GM12801 (cell line): ENCODE data around the gene CMSS1.

Source experiments
- CTCF ChIP-seq: IDR thresholded peaks from one replicate; pipeline ENCODE4 v1.5.1; 2011; ENCODE audit warnings: control low read depth; ENCODE audit not compliant: insufficient read length; ENCODE audit errors: extremely low read depth

The CMSS1 gene

DNA sequence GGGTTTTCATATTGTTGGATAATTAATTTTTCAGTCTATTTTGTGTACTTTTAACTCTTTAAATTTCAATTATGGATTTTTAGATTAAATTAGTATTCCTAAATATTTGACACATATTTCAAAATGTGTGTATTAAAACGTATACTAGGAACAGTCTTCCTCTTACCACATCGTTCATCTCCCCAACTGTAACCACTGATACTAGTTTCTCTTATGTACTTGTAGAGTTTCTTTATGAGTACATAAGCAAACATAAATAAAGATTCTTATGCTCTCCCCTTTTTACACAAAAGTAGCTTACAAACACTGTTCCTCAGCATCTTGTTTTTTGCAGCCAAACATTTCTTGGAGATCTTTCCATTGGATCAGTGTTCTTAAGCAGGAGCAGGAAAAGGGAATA, 45.9 kb downstream of the CMSS1 start:
- TF ChIP-seq CTCF = no peak

DNA sequence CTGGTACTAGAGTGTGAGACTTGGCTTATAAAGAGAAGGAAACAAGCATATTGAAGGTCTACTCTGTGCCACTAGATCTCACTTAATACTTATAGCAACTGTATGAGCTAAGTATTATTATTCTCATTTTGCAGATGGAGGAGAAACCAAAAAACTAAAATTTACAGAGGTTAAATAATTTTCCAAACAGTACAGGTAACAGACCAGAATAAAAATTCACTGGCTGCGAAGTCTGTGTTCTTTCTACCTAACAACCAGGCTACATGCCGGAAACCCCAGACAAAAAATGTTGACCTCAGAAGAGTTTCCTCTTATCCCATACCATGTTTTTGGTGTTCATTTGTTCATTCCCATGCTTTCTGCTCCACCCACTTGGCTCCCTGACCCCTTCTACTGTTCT, 46.6 kb downstream of the CMSS1 start:
- no peak for TF ChIP-seq CTCF

DNA sequence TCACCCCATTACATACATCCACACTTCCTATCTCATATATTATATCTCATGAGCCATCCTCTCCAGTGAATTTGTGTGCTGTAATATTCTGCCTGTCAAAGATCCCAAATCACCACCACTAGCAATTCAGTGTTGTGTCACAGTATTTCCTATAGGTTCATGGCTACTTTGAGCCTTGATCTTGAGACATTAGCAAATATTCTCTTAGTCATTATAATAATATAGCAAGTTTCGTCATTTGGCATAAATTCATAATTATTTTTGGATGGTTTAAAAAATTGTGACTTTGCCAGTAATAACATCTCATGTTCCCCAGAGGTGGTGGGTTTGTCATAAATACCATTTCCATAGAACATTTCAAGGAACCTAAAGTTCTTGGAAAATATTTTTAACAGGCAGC, 47.7 kb downstream of the CMSS1 start:
- TF ChIP-seq CTCF = no peak

- no peak for TF ChIP-seq CTCF
These were observed 48.6 kb downstream of the CMSS1 start for GRCh38 chr3:99866261-99866761.

DNA sequence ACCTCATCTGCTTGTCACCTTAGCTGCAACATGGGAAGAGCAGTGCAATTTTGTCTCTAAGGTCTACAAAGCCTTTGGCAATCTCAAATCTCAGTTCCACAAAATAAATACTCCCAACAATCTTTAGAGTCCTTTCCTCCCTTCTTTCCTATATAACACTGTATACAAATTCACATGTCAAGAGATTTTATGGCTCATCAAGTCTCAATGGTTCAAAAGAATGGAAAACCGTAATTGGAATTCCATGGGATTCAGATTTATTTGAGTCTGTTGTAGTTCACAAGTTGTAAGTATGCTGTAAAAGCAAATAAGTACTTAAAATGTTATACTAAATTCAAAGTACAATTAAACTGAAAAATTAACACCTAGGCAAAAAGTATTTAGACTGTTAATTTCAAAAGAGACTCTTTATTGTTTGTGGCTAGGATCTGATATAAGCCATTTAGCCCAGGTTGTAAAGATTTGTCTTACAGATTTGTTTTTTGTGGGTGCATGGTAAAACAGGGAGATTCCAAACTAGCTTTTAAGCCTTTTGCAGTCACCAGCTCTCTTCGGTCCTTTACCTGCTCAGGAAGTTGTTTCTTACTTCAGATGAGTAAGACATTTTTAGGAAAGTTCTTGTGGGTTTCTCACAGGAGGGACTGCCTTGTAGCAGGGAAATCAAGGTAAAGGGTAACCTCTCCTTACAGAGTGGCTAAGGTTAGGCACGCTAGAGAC, 50.1 kb downstream of the CMSS1 start:
- no peak for TF ChIP-seq CTCF

GRCh38 chr3:99868311-99868646, 50.6 kb downstream of the CMSS1 start:
- TF ChIP-seq CTCF = no peak

DNA sequence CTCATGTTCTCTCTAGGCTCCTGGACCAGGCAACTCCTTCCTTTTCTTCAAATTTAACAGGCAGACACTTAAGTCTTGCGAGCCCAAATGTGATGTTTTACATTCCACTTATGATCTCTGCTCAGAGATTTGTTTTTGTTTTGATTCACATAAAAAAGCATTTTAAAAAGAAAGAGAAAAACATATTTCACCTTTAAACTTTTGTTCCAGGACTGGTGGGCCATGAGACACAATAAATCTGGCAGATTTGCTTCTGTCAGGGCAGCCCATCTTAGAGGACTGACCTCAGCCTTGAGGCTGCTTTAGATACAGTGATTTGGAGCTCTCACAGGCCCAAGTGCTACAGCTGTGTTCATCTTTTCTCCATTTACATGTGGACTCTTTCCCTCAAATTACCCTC, 52.0 kb downstream of the CMSS1 start:
- TF ChIP-seq CTCF = no peak
